DMS153 treated with DMSO at 0.1 percent for 48 hours (cell line): ENCODE data around the gene DIAPH1.

Source experiments
- DNase-seq: peaks from one replicate; lab custom pipeline; 2025; ENCODE audit not compliant: unreplicated experiment; lab: John Stamatoyannopoulos, UW

DIAPH1 gene

GRCh38 chr5:141522301-141522700 lies 96.5 kb downstream of the DIAPH1 start:
- no peak for DNase-seq

GRCh38 chr5:141521244-141521781 lies 97.5 kb downstream of the DIAPH1 start:
- no peak for DNase-seq

- no peak for DNase-seq
These were observed 98.9 kb downstream of the DIAPH1 start for GRCh38 chr5:141519605-141520565.

GRCh38 chr5:141518618-141519015 lies 100.2 kb downstream of the DIAPH1 start:
- DNase-seq = no peak

GRCh38 chr5:141517880-141518617 lies 100.8 kb downstream of the DIAPH1 start:
- no peak for DNase-seq

GRCh38 chr5:141517312-141517711 lies 101.5 kb downstream of the DIAPH1 start:
- no peak for DNase-seq

- no peak for DNase-seq
These were observed 102.2 kb downstream of the DIAPH1 start for GRCh38 chr5:141516672-141517025.

GRCh38 chr5:141515946-141516671 lies 102.7 kb downstream of the DIAPH1 start:
- DNase-seq = no peak

- no peak for DNase-seq
These were observed 103.7 kb downstream of the DIAPH1 start for GRCh38 chr5:141515141-141515540.

GRCh38 chr5:141514330-141515133 lies 104.3 kb downstream of the DIAPH1 start:
- no peak for DNase-seq

GRCh38 chr5:141513627-141514329 lies 105.0 kb downstream of the DIAPH1 start:
- no peak for DNase-seq

GRCh38 chr5:141512911-141513626 lies 105.7 kb downstream of the DIAPH1 start:
- no peak for DNase-seq

- peak; percentile 58 for DNase-seq
These were observed 106.3 kb downstream of the DIAPH1 start for GRCh38 chr5:141512390-141512910.

- no peak for DNase-seq
These were observed 107.0 kb downstream of the DIAPH1 start for GRCh38 chr5:141511771-141512325.

- no peak for DNase-seq
These were observed 107.8 kb downstream of the DIAPH1 start for GRCh38 chr5:141510850-141511601.

- DNase-seq = no peak
These were observed 108.6 kb downstream of the DIAPH1 start for GRCh38 chr5:141510160-141510559.

GRCh38 chr5:141508798-141509611 lies 109.8 kb downstream of the DIAPH1 start:
- DNase-seq = no peak
